Keratinocyte (primary cell): ENCODE results near the gene S100A5.

Experiments used
- EZH2 ChIP-seq: IDR thresholded peaks from one replicate; pipeline ENCODE4 v1.6.1; 2012; ENCODE audit warnings: inconsistent platforms, mild to moderate bottlenecking, low read length, moderate library complexity
- TF ChIP-seq, protein P1 (sequence below), 3 experiments: IDR thresholded peaks in 1 of 3; conservative IDR thresholded peaks in 1 of 3; optimal IDR thresholded peaks in 1 of 3; 2 replicates in 2 of 3; 3 replicates in 1 of 3; pipeline versions ENCODE3 to v1.5.1; 2011; ENCODE audit warnings: low read length in 3 of 3, mild to moderate bottlenecking in 3 of 3, moderate library complexity in 2 of 3, control low read depth in 1 of 3, inconsistent platforms in 1 of 3; ENCODE audit not compliant: insufficient read depth in 2 of 3; ENCODE audit errors: extremely low read depth in 1 of 3

DNA sequence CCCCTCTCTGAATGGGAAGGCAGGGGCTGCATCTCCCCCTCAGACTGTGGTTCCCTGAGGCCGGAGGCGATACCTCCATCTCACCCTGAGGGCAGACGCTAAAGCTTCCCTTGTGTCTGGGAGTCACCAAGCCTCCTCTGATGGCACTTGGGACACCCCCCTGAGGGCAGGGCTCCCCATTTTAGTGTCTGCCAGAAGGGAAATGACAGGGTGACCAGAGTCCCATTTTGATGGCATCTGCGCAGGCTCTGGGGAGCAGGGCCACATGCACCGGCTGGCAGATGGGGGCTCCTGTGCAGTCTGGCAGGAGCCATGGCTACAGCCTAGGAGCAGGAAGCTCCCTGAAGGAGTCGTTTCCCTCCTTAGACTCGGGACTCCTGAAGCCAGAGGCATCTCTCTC lies 23.3 kb upstream of the S100A5 start:
- TF ChIP-seq, protein P1, sequence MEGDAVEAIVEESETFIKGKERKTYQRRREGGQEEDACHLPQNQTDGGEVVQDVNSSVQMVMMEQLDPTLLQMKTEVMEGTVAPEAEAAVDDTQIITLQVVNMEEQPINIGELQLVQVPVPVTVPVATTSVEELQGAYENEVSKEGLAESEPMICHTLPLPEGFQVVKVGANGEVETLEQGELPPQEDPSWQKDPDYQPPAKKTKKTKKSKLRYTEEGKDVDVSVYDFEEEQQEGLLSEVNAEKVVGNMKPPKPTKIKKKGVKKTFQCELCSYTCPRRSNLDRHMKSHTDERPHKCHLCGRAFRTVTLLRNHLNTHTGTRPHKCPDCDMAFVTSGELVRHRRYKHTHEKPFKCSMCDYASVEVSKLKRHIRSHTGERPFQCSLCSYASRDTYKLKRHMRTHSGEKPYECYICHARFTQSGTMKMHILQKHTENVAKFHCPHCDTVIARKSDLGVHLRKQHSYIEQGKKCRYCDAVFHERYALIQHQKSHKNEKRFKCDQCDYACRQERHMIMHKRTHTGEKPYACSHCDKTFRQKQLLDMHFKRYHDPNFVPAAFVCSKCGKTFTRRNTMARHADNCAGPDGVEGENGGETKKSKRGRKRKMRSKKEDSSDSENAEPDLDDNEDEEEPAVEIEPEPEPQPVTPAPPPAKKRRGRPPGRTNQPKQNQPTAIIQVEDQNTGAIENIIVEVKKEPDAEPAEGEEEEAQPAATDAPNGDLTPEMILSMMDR (optimal IDR thresholded peaks at IDR 0.05 in 1 of 3, IDR thresholded peaks at IDR 0.05 in 1 of 3, conservative IDR thresholded peaks at IDR 0.05 in 1 of 3; ENCODE audit: extremely low read depth in 1 of 3, insufficient read depth in 2 of 3, low read length in 3 of 3) = no peak
- TF ChIP-seq EZH2 = no peak
